NCI-H2107 treated with DMSO at 0.1 percent for 48 hours (cell line): ENCODE results near the gene GTF2A1.

ENCODE experiments used
- DNase-seq: peaks from one replicate; lab custom pipeline; 2025; ENCODE audit not compliant: unreplicated experiment; lab: John Stamatoyannopoulos, UW

GTF2A1 gene

DNA sequence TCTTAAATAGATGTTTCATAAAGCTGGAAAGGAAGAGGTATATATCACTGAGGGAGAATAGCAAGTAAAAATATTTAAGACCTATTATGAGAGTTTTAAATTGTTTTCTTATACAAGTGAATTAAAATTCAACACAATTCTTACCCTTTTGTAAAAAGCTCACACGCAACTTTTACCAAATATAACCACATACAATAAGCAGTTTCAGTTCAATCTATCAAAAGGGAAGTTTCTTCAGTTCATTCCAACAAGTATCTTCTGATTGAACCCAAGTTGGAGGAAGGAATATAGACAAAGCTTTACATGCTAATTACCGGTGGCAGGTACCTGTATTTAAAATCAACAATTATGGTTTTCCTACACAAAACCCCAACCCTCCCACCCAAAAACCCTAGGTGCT, 41.1 kb downstream of the GTF2A1 start:
- DNase-seq, result no peak

GRCh38 chr14:81178063-81178462, 42.7 kb downstream of the GTF2A1 start:
- no peak for DNase-seq

DNA sequence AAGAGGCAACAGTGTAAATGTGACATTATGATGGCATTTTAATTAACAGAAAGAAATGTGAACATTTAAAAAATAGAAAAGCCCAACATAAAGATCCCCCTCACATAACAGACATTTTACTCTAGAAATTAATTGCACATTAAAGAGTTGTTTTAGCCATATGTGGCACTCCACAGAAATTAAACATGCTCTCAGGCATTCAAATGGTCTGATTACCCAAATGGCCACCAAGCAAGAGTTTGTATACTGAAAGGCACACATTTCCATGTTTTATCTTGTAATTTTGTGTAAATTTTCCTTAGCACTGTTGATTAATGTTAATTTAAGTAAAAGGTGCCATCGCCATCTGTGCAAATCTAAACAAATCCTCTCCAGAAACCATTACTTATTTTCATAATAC, 43.5 kb downstream of the GTF2A1 start:
- DNase-seq, result no peak

DNA sequence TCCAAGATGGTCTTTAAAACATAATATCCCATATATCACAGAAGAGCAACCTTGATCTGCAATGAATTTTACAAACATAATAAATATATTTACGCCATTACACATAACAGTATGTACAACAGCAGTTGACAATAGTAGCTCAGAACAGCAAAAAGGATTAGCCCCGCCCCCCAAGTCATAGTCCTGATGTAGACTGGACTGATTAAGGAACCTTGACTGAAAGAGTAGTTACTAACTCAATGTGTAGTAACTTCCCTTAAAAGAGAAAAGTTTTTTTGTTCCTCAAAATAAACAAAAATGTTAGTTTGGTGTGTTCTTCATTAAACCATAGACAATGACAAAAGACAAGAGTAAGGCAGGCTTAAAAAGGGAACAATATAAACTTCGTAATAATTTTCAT, 44.5 kb downstream of the GTF2A1 start:
- DNase-seq, result no peak

DNA sequence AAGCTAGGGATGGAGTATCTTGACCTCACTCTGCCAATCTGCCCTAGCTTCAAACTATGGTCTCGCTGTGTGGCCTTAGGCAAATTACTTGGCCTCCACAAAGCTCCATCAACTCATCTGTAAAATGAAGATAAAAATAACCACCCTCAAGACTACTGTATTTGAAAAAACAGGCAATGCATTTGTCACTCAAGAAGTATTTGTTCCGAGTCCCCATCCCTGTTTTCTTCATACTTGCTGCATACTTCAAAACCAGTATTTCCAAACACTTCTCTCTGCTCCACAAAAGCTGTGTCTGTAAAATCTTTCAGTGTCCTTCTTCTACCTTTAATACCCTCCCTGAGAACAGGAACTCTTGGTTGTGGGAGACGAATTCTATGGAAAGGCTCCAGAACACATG, 47.9 kb downstream of the GTF2A1 start:
- no peak for DNase-seq

GRCh38 chr14:81172353-81172752, 48.4 kb downstream of the GTF2A1 start:
- no peak for DNase-seq

DNA sequence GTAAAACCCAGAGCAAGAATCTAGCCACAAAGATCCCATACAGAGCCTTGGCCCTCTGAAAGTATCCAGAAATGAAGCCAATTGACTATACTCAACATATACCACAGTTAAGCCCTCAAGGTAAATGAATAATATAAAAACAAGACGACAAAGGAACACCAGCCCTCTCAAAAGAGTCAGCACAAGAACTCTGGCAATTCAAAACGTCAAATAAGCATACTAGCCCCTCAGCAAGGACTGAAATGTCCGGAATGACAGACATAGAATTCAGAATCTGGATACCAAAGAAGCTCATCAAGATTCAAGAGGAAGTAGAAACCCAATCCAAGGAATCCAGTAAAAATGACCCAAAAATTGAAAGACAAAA, 49.9 kb downstream of the GTF2A1 start:
- no peak for DNase-seq

- peak; percentile 98 for DNase-seq
Observed at GRCh38 chr14:81170104-81170828, 50.5 kb downstream of the GTF2A1 start.

DNA sequence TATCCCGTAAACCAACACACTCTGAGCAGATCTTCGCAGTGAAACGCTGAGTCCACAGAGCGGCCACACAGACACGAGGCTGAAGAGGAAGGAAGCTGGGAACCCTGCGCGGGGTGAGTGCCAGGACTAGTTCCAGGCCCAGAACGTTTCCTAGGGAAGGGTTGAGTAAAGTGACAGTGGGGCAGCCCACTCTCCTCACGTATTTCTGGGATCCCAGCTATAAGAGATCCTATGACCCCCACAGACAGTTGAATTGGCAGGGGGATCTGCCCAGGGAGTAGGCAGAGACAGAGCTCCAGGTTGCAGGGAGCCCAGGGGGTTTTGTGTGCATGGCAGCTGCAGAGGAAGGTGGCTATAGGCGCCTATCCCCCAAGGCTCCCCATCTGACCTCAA, 51.1 kb downstream of the GTF2A1 start:
- DNase-seq, result peak; percentile 5

DNA sequence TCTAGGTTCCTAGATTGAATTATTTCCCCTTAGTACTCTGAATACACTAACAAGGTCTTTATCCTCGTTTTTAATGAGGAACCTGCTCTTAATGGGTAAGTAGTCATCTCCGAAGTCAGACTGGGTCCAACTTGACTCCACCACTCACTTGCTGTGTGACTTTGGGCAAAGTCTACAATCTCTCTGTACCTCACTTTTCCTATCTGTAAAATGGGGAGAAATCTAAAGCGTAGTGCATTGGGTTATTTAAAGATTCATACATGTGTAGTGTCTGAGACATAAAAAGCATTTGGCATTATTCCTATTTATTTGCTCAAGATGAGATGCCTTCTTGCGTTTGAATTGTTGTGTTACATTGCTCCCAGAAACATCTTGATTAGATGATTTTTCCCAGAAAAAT, 51.5 kb downstream of the GTF2A1 start:
- no peak for DNase-seq

DNA sequence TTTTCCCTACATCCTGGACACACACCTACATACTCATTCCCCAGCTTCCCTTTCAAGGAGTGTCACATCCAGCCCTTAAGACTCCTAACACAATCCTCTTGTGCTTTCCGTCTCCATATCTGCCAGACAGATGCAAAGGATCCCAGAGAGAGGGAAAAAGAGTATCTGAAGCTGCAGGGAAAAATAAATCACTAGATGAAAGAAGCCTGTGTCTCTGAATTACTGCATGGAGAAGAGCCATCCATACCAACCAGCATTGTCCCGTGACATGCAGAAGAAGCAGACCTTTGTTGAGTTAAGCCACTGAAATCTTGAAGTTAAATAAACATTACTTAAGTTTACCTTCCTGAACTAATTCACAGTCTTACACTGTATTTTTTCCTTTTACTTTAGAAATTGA, 54.6 kb downstream of the GTF2A1 start:
- DNase-seq, result no peak

- no peak for DNase-seq
Observed at GRCh38 chr14:81165188-81165587, 55.6 kb downstream of the GTF2A1 start.

DNA sequence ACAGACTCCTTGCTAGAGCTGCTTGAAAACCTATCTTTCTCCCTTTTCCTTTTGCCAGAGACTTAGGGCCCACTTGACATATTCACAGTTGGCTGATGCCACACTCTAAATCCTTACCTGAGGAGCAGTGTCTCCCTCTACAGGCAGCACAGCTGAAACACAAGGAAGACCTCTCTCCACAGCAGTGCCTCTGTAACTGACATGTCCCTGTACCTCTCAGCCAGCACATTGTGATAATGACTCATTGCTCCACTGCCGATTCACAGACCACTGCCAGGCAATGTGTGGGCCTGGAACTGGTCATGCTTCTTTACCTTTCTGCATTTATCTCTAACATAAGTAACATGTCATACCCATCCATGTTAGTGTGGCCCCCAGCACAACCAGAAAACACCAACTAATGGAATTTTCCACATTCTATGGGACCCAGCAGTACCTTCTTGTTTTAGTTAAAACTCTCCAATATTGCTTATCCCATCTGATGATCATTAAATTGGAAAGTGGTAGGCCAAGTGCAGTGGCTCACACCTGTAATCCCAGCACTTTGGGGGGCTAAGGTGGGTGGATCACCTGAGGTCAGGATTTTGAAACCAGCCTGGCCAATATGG, 56.5 kb downstream of the GTF2A1 start:
- peak; percentile 83 for DNase-seq

GRCh38 chr14:81162941-81163340, 57.8 kb downstream of the GTF2A1 start:
- DNase-seq, result no peak

GRCh38 chr14:81161749-81162148, 59.0 kb downstream of the GTF2A1 start:
- DNase-seq, result no peak

- no peak for DNase-seq
Observed at GRCh38 chr14:81161088-81161487, 59.7 kb downstream of the GTF2A1 start.

- no peak for DNase-seq
Observed at GRCh38 chr14:81157431-81157830, 63.3 kb downstream of the GTF2A1 start.

GRCh38 chr14:81153187-81153586, 67.6 kb downstream of the GTF2A1 start:
- DNase-seq, result no peak

GRCh38 chr14:81148635-81149034, 72.1 kb downstream of the GTF2A1 start:
- no peak for DNase-seq

DNA sequence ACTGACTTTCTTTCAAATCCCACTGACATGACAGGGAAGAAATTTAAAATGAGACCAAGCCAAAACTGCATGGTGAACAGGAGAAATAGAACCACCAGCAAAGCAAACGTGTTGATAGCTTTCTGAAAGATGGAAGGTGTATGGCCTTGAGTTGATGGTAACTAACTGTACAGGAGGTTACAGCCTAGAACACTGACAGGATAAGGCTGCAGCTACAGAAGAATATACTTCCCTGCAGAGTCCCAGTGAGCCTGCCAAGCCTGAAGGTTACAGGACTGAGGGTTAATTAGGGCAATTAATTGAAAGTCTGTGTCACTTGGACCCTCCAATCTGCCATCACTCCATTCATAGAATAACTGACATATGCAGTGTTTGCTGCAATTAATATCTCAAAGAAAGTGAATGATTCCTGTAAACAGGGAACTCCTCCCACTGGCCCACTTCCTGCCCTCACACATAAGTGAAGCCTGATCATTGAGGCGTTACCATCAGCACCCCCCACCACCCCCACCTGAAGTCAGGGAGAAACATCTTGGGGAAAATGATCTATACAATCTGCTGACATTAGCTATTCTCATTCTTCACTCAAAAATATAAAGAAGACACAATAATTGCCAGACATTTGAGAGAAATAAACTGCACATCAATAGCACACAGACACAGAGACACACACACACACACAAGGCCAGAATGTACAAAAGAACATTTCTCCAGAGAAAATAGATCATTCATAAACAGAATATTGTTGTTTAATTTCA, 73.4 kb downstream of the GTF2A1 start:
- no peak for DNase-seq

GRCh38 chr14:81144824-81145603, 75.7 kb downstream of the GTF2A1 start:
- DNase-seq, result no peak

DNA sequence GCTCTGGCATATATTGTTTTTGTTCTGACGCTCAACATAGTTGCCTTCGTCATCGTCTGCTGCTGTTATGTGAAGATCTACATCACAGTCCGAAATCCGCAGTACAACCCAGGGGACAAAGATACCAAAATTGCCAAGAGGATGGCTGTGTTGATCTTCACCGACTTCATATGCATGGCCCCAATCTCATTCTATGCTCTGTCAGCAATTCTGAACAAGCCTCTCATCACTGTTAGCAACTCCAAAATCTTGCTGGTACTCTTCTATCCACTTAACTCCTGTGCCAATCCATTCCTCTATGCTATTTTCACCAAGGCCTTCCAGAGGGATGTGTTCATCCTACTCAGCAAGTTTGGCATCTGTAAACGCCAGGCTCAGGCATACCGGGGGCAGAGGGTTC, 77.0 kb downstream of the GTF2A1 start:
- no peak for DNase-seq
